Measurements from ENCODE around the gene POLA1.

POLA1 gene

DNA sequence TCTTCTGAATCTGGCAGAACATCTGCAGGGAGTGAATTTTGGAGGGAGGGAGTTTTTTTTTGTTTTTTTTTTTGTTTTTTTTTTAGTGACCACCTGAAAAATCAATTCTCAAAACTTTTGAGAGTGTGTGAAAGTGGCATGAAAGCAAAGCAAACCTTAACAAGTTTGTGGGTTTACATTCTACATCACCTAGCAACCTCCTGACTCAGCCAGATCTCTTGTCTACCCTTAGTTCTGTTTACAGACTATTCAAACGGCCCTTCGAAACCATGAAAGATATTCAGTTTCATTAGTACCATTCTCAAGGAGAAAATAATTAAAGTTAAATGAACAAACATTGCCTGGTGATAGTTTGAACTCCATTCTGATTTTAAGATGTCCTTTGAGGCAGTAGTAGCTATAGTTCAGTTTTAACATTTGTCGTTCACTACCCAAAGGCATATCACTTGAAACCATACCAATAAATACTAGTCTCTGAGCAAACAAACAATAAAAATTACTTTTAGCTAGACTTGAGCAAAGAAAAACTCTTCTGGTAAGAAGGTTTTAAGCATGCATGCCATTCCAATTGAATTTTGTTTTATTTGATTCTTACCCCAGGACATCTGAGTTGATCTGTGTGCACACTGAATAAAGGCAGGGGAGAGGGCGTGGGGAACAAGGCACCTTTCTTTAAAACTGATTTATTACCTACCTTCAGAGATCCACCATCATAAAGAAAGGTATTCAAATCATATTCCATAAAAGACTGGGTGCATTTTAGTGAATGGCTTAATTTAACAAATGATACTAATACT is 184.3 kb downstream of the POLA1 start:
- DNase-seq (ENCODE audit: low read depth) = no peak

DNA sequence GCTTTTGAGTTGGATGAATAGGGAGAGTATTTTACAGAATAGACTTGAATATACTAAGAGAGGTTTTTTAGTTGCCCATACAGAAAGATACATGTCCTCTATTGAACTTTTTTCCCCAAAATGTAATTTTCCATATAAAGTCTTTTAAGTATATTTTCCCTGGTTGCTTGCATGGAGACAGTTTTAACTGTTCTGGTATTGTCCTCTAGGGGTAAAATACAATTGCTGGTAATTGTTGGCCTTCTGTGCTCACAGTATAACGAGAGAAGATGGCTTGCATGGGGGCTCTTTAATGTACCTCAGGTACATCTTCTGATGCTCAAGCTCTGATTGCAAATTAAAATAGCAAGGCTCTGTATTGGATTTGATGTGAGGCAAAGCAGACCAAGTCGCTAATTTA is 186.0 kb downstream of the POLA1 start:
- no peak for DNase-seq (ENCODE audit: low read depth)

DNA sequence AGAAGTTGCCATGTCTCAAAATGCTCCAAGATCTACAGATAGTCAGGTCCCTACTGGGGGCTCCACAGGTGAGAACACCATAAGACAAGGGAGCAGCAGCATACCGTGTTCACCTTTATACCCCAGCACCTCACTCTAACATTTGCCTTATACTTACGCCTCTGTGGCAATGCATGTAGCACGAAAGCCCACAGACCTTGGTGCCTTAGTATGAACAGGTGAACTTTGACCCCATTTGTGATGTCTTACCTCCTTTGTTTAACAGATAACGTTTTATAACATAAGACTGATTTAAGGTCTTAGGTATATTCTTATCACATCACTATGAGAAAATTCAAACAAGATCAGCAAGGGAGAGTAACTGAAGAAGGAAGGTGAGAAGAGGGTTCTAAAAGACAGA is 193.2 kb downstream of the POLA1 start:
- DNase-seq (ENCODE audit: low read depth) = no peak

DNA sequence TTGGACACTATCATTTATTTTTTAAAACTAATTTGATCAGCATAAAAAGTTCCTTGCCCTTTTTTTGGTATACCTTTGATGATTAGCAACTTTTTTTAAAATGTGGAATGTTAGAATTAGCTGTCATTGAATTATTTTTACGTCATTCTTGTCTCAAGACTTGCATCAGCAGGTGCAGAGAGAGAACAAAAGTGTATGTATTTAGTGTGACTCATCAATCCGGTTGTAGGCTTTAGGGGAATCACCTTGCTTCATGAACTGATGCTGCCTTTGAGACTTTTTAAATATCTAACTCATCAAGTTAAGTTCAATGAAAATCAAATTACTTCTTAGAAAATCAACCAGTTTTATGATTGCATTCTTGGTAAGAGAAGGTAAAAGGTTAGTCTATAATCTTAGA is 197.0 kb downstream of the POLA1 start:
- no peak for DNase-seq (ENCODE audit: low read depth)

DNA sequence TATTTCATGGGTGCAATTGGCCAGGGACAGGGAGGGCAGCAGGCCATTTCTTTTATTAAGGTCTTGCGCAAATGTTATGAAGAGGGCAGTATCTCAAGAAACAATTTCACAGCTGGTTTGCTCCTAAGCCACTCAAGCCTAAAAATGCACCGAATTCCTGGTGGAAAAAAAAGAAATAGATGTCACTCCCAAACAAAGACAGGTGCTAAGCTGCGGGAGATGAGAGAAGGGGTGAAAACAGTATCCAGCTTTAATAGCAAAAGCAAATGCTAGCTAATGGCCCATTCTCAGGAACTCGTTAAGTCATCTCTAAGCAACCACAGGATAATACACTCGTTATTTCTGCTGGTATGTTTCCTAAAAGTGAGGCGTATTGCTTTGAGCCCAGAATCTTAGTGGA is 205.7 kb downstream of the POLA1 start:
- no peak for DNase-seq (ENCODE audit: low read depth)

DNA sequence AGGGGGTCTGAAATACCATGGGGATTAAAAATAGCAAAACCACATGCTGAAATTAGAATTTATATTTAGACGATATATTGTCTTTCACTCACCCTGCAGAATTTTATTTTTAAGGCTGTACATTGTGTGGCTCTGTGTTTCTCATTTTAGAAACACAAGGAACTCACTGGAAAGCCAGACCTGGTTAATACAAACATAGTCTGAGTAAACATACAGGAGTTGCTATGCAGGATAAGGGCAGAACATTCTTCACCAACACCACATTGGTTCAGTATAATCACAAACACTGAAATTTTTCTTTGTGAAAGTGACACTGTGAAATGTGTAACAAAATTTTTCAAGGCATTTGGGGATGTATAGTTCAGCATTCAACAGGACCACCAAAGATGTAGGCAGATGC is 206.5 kb downstream of the POLA1 start:
- no peak for DNase-seq (ENCODE audit: low read depth)

DNA sequence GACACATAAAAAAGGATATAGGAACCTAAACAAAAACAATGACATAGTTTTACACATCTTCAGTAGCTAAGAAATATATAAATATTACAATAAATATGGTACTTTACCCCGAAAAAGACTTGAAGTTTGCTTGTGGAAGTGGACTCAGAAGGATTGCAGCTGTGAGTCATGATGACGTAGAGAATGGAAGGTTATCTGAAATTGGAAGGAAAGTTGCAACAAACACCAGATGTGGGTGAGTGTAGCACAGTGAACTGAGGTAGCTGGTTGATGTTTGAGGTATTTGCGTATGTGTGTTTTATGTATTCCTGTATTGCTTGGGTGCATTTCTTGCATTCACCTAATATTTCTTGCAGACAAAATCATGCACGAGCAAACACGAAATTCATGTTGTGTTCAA is 209.1 kb downstream of the POLA1 start:
- peak; percentile 74 for DNase-seq (ENCODE audit: low read depth)

DNA sequence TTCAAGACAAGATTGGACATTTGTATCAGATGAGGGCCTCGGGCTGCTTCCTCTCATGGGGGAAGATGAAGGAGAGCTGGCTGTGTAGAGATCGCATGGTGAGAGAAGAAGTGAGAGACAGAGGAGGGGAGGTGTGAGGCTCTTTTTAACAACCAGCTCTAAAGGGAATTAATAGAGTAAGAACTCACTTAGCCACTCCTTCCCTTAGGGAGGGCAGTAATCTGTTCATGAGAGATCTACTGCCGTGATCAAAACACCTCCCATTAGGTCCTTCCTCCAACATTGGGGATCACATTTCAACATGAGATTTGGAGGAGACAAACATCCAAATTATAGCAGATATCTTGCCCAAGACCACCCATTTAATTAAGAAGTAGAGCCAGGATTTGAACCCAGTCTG is 225.0 kb downstream of the POLA1 start:
- no peak for DNase-seq (ENCODE audit: low read depth)

DNA sequence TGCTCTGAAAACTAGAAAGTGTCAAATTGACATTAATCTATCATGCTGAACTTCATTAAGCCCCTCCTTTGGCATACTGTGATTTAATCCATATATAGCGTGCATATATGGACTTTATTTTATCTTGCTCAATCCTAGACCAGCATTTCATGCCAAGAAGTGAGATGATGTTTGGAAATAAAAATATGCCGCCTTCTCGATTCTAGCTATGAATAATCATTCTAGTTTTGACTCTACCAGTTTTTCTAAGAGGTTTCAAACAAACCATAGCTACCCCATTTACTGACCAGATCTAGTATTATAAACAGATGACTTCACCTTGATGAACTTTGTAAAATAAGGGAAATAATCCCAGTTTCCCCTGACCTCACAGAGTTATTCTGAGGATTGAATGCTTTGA is 227.1 kb downstream of the POLA1 start:
- DNase-seq (ENCODE audit: low read depth) = no peak

DNA sequence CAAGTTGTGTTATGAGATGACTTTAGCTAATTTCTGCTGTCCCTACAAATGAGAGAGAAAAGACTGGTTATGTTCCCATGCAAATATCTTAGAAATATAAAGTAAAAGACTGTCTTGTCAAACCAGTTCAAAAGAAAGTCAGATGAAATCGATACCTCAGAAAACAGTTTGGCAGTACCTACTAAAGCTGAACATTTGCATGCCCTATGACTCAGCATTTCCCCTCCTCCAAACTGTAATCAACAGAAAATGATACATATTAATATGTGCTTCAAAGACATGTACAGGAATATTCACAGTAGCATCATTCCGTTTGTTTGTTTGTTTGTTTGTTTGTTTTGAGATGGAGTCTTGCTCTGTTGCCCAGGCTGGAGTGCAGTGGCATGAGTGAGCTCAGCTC is 231.7 kb downstream of the POLA1 start:
- no peak for DNase-seq (ENCODE audit: low read depth)

DNA sequence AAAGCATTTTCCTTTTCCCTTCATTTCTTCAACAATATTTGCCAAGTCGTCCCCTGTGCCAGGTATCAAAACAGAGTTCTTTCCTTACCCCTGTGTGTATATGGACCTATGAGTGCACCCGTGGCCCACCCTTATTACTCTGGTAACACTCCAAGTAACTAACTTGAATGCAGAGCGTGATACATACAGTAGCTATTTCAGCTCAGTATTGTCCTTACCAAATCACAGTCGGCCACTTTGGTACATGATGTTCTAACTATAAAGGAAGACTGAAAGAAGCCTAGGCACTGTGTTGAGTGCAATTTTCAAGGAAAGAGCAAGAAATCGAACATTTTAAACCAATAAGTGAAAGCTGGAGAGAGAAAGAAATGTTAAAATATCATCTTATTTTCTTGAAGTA is 233.7 kb downstream of the POLA1 start:
- DNase-seq (ENCODE audit: low read depth) = no peak

DNA sequence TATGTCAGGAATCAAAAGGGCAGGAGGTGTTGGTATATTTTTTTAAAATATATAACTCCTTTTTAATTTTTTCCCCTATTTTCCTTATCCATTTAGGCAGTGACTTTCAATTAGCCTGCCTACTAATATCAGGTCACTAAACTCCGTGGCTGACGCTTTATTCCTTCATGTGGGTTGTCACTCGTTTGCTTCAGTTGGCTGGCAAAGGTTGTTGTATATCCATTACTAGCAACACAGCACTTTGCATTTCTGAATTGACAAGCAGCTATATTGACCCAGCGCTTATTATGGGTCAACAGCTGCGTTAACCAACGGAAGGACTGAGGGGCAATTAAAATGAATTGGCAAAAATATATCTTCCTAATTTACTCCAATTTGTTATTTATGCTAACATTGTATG is 234.4 kb downstream of the POLA1 start:
- DNase-seq (ENCODE audit: low read depth) = no peak

DNA sequence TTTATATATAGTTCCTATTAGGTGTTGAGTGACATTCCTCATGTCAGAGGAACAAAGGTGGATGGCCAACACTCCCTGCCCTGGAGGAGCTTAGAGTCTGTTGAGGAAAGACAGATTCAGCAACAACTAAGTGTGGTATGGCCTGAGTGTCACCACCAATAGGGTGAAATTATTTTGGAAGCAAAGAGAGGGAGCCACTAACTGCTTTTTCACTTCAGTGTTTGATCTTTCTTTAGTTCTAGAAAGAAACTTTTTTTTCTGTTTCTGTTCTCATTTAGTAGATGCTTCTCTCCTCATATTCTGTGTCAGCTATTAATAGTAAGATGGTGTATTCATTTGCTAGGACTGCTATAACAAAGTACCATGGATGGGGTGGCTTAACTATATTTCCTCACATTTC is 240.6 kb downstream of the POLA1 start:
- no peak for DNase-seq (ENCODE audit: low read depth)

DNA sequence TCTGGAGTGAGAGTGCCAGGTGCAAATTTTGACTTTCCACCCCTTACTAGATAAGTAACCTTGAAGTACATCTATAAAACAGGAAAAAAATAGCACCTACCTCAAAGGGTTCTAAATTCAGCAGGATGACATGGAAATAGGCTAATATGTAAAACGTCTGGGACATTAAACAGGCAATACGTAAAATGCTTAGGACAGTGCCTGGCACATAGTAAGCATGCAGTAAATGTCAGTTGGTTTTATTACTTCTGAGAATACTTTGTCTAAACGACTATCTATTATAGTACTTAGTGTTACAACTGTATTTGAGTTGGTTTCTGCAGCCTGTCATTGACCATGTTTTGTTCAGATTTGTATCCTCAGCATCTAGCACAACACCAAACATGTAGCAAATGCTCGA is 251.3 kb downstream of the POLA1 start:
- no peak for DNase-seq (ENCODE audit: low read depth)

DNA sequence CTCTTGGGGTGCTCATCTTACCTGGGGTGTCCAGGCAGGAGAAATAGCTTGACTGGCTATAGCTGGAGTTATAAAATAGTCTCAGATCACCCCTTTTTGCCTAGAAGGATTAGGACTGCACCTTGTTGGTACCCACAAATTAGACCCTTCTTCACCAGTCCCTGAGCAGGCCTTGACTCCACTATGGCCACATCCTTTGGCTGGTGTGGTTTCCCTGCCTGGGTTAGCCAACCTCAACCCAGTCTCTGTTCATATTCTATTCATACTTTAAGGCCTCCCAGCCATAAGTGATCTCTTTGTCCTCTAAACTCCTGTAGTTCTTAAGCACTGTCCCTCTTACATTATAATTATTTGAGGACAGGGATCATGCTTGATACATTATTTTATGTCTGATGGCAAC is 252.7 kb downstream of the POLA1 start:
- DNase-seq (ENCODE audit: low read depth) = no peak

DNA sequence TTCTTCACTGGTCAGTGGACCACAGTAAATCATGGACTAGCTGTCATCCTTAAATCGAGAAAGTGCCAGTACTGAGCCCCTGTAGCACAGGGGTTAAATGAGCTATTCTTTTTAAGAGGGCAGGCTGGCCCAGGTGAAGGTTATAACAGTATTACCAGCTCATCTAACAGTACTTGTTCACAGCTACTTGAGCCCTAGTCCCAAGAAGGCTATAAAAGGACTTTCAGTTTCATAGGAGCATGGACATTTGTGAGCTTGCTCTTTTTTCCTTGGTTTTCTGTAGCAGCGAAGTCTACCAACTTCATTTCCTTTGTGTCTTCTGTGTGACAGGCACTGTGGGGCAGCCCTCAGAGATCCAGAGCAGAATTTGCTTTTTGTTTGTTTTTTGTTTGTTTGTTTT is 261.0 kb downstream of the POLA1 start:
- no peak for DNase-seq (ENCODE audit: low read depth)

DNA sequence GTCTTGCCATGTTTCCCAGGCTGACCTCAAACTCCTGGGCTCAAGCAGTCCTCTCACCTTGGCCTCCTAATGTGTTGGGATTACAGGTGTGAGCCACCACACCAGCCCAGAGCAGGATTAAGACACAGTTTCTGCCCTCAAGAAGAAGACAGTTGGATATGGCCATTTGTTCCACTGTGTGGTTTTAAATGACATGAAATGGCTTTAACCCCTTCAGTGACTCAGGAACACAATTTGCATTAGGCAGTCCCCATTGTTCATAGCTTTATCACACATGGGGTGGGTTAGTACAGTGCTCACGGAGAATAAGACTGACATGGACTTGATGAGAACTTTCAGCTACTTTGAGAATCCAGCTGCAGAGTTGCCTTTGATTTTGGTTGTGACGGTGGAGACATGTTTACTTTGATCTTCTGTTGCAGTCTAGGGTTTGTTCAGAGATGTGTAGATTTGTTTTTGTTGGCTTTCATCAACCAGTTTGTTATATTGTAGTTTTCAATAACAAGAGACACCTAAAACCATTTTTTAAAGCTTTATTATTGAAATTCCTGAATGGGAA is 261.7 kb downstream of the POLA1 start:
- DNase-seq (ENCODE audit: low read depth) = no peak

DNA sequence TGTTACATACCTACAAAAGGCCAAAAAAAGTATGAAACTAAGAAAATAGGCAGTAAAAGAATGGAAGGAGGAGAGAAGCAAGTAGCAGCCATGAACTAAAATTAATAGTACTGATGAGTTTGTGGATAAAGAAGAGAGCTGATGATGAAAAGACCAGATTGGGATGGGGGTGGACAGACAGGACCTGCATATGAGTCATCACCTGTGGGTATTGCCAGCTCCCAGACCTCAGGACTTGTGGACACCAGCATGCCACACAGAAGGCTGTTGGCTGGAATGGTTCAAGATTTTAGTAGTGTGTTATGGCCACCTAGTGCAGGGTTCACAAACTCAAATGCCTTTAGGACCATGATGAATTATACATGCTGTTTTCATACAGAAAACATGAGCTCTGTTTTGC is 263.1 kb downstream of the POLA1 start:
- DNase-seq (ENCODE audit: low read depth) = peak; percentile 15

DNA sequence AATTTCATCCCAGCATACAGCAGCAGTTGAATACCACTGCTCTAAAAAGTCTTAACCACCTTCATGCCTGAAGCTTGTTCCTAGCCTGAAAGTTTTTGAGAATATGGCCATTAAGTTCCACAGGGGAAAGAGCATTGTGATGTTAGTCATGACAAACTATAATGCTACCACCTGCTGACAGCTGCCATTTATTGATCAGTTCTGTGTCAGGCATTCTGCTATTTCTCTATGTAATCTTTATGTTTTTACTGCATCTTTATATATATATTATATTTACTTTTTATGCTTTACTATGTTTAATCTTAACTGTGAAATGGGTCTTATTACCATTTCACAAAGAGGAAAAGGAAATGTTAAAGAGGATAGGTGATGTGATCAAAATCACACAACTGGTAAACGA is 268.1 kb downstream of the POLA1 start:
- no peak for DNase-seq (ENCODE audit: low read depth)

DNA sequence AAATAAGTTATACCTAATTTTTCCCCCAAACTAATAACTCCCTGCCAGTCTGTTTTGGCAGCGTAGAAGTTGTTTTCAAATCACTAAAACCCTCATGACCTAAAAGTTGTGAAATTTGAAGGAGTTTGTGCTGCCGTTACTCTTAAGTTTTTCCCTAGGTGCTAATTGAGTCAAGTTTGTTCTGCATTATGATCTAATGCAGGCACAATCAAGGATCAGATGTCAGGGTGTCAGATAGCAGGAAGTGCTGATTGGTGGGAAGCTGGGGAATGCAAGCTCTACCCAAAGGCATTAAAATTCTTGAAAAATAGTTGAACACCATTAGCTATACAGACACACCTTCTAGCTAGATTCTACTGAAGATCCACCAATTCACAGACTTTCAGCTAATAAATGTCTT is 270.1 kb downstream of the POLA1 start:
- no peak for DNase-seq (ENCODE audit: low read depth)

DNA sequence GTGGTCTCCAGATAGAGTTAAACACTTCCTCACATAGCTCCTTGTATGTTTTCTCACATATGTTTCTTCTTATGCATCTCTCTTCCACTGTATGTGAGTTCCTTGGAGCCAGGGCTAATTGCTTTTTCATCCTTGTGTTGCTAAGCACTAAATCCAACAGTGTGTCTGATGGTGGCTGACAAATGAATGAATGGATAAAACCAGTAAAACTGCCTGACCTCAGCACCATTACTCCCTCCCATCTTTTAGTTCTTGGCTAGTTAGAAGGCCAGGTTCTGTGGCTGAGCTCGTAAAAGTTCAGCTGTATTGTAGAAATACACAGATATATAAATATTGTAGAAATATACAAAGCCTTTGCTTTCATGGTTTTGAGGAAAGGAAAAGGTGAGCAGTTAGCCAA is 271.7 kb downstream of the POLA1 start:
- no peak for DNase-seq (ENCODE audit: low read depth)

DNA sequence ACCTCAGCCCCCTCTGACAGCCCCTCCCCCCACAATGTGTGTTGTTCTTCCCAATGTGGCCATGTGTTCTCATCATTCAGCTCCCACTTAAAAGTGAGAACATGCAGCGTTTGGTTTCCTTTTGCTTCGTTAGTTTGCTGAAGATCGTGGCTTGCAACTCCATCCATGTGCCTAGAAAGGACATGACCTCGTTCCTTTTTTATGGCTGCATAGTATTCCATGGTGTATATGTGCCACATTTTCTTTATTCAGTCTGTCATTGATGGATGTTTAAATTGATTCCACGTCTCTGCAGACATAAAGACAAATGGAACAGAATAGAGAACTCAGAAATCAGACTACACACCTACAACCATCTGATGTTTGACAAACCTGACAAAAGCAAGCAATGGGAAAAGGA is 276.1 kb downstream of the POLA1 start:
- no peak for DNase-seq (ENCODE audit: low read depth)

DNA sequence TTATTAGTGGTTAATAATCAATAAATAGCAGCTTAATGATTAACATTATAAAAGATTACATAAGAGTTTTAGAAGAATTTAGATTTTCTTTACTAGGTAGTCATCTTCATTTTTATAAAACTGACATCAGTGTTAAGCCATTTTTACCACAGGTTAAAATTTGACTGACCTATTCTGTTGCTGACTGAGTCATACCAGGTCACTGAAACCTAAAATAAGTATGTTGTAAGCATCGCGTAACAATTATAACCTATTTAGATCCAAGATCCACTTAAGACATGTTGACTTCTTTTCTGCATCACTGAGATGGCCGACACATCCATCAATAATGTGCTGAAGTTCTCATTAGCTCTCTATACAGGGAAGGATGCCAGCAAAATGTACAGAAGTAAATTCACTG is 285.4 kb downstream of the POLA1 start:
- no peak for DNase-seq (ENCODE audit: low read depth)

DNA sequence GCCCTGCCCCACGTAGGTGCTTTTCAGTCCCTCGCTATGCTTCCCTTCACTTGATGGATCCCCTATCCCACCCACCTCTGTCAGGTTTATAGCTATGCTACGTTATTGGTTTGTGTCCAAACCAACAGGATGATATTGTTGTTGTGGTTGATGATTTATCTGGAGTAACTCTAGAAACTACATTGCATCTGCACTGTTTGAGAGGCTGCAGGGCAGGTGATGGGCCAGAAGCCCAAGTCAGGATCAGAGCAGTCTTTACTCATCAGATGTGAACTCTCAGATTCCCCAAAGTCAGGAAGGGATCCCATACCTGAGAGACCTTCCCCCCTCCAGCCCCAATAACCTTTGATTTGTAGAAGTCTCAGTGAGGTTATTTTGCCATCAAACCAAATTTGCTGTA is 287.3 kb downstream of the POLA1 start:
- DNase-seq (ENCODE audit: low read depth) = no peak
